T47D (cell line): ENCODE results near the gene RAI1.

Experiments
- DNase-seq, 2 experiments: peaks; one replicate each; pipeline versions ENCODE4 v3.0.0 to v3.0.0-alpha.2; 2011 to 2012; ENCODE audit warnings: low read depth in 1 of 2, low spot score in 1 of 2
- JUND ChIP-seq: IDR thresholded peaks from 2 replicates; pipeline ENCODE4 v1.6.1; 2012; ENCODE audit warnings: low read depth
- in situ Hi-C: cut with HindIII; loops from 2 replicates; pipeline ENCODE4 v1.10.0; 2016; ENCODE audit warnings: low sequenced_read_pairs, low pct_unique_long_range_greater_than_20kb

RAI1 gene

GRCh38 chr17:17844079-17844478 lies 162.8 kb downstream of the RAI1 start:
- in situ Hi-C loops: no loop called here
- no peak for TF ChIP-seq JUND
- no peak for DNase-seq

GRCh38 chr17:17844500-17844899 lies 163.2 kb downstream of the RAI1 start:
- no peak for DNase-seq
- in situ Hi-C loops: no loop called here
- TF ChIP-seq JUND: no peak

- DNase-seq: no peak
- in situ Hi-C loops: no loop called here
Observed at GRCh38 chr17:17845046-17845775, 164.0 kb downstream of the RAI1 start.

GRCh38 chr17:17846003-17846402 lies 164.7 kb downstream of the RAI1 start:
- in situ Hi-C loops: no loop called here
- no peak for DNase-seq
- no peak for TF ChIP-seq JUND

More at GRCh38 chr17:17845046-17845775, 164.0 kb downstream of the RAI1 start:
- no peak for TF ChIP-seq JUND

- DNase-seq: no peak
- in situ Hi-C loops: no loop called here
- no peak for TF ChIP-seq JUND
Observed at GRCh38 chr17:17846645-17847044, 165.4 kb downstream of the RAI1 start.

- no peak for TF ChIP-seq JUND
- in situ Hi-C loops: no loop called here
- DNase-seq: no peak
Observed at GRCh38 chr17:17847118-17847689, 165.9 kb downstream of the RAI1 start.

GRCh38 chr17:17847726-17848125 lies 166.5 kb downstream of the RAI1 start:
- TF ChIP-seq JUND: no peak
- in situ Hi-C loops: no loop called here
- DNase-seq: no peak

- no peak for TF ChIP-seq JUND
- no peak for DNase-seq
- in situ Hi-C loops: no loop called here
Observed at GRCh38 chr17:17848311-17849082, 167.2 kb downstream of the RAI1 start.

GRCh38 chr17:17849147-17849820 lies 168.0 kb downstream of the RAI1 start:
- no peak for DNase-seq
- in situ Hi-C loops: no loop called here
- no peak for TF ChIP-seq JUND

- in situ Hi-C loops: no loop called here
- no peak for TF ChIP-seq JUND
- no peak for DNase-seq
Observed at GRCh38 chr17:17849845-17850373, 168.7 kb downstream of the RAI1 start.

GRCh38 chr17:17851103-17852002 lies 170.1 kb downstream of the RAI1 start:
- in situ Hi-C loops: no loop called here
- no peak for DNase-seq
- TF ChIP-seq JUND: no peak

GRCh38 chr17:17852930-17853329 lies 171.7 kb downstream of the RAI1 start:
- in situ Hi-C loops: no loop called here

More at GRCh38 chr17:17852930-17853329, 171.7 kb downstream of the RAI1 start:
- no peak for TF ChIP-seq JUND
- DNase-seq: no peak
